Lung (tissue), 12 donors: ENCODE results near the gene CACNB1. TPM values are rescaled to one million over a fixed set of nuclear protein-coding genes. Genes with fewer than 3 reads are reported as not detected.

ENCODE experiments used
- ATAC-seq: fragments of 200-7000 bp; cut with Tn5 transposase; one replicate; pipeline ENCODE4 v1.9.1; 2020; ENCODE audit warnings: moderate number of reproducible peaks; ENCODE audit not compliant: insufficient read depth, low FRiP score
- DNase-seq, 3 donors: peaks; one replicate each; pipeline ENCODE4 v3.0.0-alpha.2; 2013 to 2017
- H3K27ac ChIP-seq, 2 donors: one replicate each; pipeline ENCODE4 v1.5.1; 2013; ENCODE audit warnings: mild to moderate bottlenecking in 2 of 2, moderate library complexity in 2 of 2, control low read depth in 1 of 2, inconsistent platforms in 1 of 2, low read depth in 1 of 2, low read length in 1 of 2
- H3K27me3 ChIP-seq, 3 donors: one replicate each; pipeline ENCODE4 v1.5.1; 2013; ENCODE audit warnings: low read length in 2 of 3; ENCODE audit not compliant: control insufficient read depth in 3 of 3, insufficient read depth in 3 of 3
- H3K36me3 ChIP-seq, 4 donors: one replicate each; pipeline ENCODE4 v1.5.1; 2013; ENCODE audit warnings: low read length in 4 of 4, mild to moderate bottlenecking in 1 of 4, moderate library complexity in 1 of 4; ENCODE audit not compliant: control insufficient read depth in 4 of 4, insufficient read depth in 4 of 4
- H3K4me1 ChIP-seq, 5 donors: one replicate each; pipeline ENCODE4 v1.5.1; 2013; ENCODE audit warnings: low read length in 5 of 5, mild to moderate bottlenecking in 2 of 5, moderate library complexity in 1 of 5; ENCODE audit not compliant: control insufficient read depth in 5 of 5, insufficient read depth in 5 of 5
- H3K4me3 ChIP-seq: one replicate; pipeline ENCODE4 v1.5.1; 2013; ENCODE audit warnings: mild to moderate bottlenecking, control low read depth, moderate library complexity
- H3K9ac ChIP-seq, 2 donors: one replicate each; pipeline ENCODE4 v1.5.1; 2013; ENCODE audit warnings: low read length in 2 of 2, control low read depth in 1 of 2; ENCODE audit not compliant: insufficient read depth in 1 of 2
- H3K9me3 ChIP-seq, 4 donors: one replicate each; pipeline ENCODE4 v1.5.1; 2013; ENCODE audit warnings: low read length in 3 of 4, mild to moderate bottlenecking in 1 of 4, moderate library complexity in 1 of 4; ENCODE audit not compliant: control insufficient read depth in 4 of 4, insufficient read depth in 3 of 4
- CTCF ChIP-seq: IDR thresholded peaks from 2 replicates; pipeline ENCODE4 v1.5.1; 2012; ENCODE audit warnings: mild to moderate bottlenecking; ENCODE audit errors: control extremely low read depth, extremely low read depth
- WGBS, 2 donors: extraction: QIAGEN DNeasy Blood & Tissue Kit; methylation state at CpG; one replicate each; pipeline ENCODE4 v1.1.7; 2013; 5-methylcytosine and 5-hydroxymethylcytosine counted together
- polyA plus RNA-seq, 2 donors: library from polyadenylated mRNA; stranded (reverse); fragments of 200-250 nt; gene quantifications; one replicate each; pipeline ENCODE4 v1.2.1, GENCODE V29; 2013
- total RNA-seq, 2 donors: library from RNA; depleted of rRNA in 1 of 2; stranded (reverse); fragments of >200 nt in 1 of 2; gene quantifications; one replicate each; pipeline ENCODE4 v1.2.1, GENCODE V29; 2014 to 2021
- donor health status: control.
- donor health status: control.
- donor health status: Bipolar disorder and iron deficiency.
- donor health status: healthy.
- donor health status: DM: yes; HTN: yes; CAD: no.

CACNB1 gene
- total and polyA plus RNA-seq, 4 donors: 6.8 to 49.6 (median 21.7) TPM

DNA sequence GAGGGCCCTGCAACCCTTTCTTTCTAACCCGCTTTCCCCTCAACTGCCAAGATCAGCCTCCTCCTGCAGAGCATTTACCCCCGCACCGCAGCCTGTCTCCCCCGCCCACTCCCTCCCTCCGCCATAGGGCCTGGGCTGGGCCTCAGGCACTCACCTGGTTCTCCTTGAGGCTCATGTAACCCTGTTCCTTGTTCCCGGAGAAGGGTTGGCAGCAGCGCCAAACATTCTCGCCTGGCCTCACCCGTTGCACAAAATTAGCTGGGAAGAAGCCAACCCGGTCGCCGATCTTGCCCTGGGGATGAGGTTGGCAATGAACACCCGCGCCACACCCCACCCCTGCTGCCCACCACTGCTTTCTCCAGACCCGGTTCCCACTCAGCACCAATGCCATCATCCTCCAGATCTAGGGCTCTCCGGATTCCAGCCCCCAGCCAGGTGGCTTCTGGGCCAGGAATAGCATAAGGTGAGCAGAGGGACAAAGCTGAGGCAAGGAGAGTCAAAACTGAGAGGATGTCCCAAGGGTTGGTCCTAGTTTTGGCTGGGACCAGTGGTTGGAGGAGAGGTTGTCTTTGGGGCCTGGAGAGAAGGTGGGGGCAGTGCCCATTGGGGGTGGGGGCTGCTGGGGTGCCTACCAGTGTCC, 15.5 kb upstream of the CACNB1 start:
- H3K4me1 ChIP-seq: peaks cover 3 to 23% (median 7%) of the 10 kb centered on the region in 5 donors
- H3K36me3 ChIP-seq: no peaks in the 10 kb centered on the region
- H3K27ac ChIP-seq: peak overlapping the region in 1 of 2 donors; percentile 23
- ATAC-seq (no peak), DNase-seq (no peak)
- TF ChIP-seq CTCF: no peak
- H3K9ac ChIP-seq: no peak overlapping the region
- H3K9me3 ChIP-seq: peaks cover 0 to 2% (median 0%) of the 10 kb centered on the region in 4 donors
- 62 to 69% methylated on average over 15 to 16 of the region's 16 CpGs for WGBS, 2 donors
- H3K27me3 ChIP-seq: peaks cover 0 to 11% (median 2%) of the 10 kb centered on the region in 3 donors
- H3K4me3 ChIP-seq: no peak overlapping the region

DNA sequence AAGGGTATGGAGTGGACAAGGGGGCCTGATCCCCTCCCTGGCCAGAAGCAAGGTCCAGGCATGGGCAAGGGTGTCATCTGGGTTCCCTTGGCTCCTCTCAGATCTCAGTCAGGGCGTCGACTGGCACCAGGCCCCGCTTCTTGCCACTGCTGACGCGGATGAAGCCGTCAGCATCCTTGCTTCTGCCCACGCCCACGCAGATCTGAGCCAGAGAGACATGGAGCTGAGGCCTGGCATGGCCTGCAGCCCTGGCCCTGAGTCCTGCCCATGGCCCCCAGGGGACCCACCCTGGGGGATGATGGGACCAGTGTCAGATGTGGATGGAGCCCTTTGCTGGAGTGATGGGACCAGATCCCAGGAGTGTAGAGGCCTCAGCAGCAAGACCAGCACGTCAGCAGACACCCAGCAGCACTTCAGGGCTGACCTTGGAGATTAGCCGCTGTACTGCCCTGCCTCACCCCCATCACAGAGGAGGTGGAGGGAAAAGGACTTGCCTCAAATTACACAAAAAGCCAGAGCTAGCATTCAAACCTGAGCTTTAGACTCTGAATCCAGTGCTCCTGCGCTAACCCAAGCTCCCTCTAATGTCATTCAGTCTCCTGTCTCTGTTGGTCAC, 14.8 kb upstream of the CACNB1 start:
- ATAC-seq: no peak
- DNase-seq: no peak
- 76 to 91% methylated on average over 11 of the region's 11 CpGs for WGBS, 2 donors
- peaks cover 3 to 23% (median 7%) of the 10 kb centered on the region in 5 donors for H3K4me1 ChIP-seq
- no peak for TF ChIP-seq CTCF
- H3K4me3 ChIP-seq: no peak overlapping the region
- peaks cover 0 to 7% (median 2%) of the 10 kb centered on the region in 3 donors for H3K27me3 ChIP-seq
- H3K36me3 ChIP-seq: no peaks in the 10 kb centered on the region
- H3K9me3 ChIP-seq: peaks cover 0 to 2% (median 0%) of the 10 kb centered on the region in 4 donors
- no peak overlapping the region for H3K9ac ChIP-seq
- H3K27ac ChIP-seq: peak overlapping the region in 1 of 2 donors; percentile 28

GRCh38 chr17:39210093-39210434, 12.6 kb upstream of the CACNB1 start:
- H3K4me3 ChIP-seq: no peak overlapping the region
- 9 to 15% methylated on average over 21 to 22 of the region's 22 CpGs for WGBS, 2 donors
- no peak for TF ChIP-seq CTCF
- no peak for ATAC-seq
- peaks cover 3 to 23% (median 7%) of the 10 kb centered on the region in 5 donors for H3K4me1 ChIP-seq
- H3K27ac ChIP-seq: peak overlapping the region; percentile 37
- H3K36me3 ChIP-seq: peaks cover under 1 to 2% (median 2%) of the 10 kb centered on the region in 4 donors
- H3K9ac ChIP-seq: no peak overlapping the region
- H3K9me3 ChIP-seq: no peaks in the 10 kb centered on the region
- H3K27me3 ChIP-seq: no peaks in the 10 kb centered on the region
- no peak for DNase-seq
